ENCODE results near the gene RGP1.

The RGP1 gene

GRCh38 chr9:35790385-35791296, 41.6 kb downstream of the RGP1 start:
- Histone ChIP-seq H3K4me3 (replicated peaks; ENCODE audit: low read depth, low read length) (no peak overlapping the region), H3K27me3 (replicated peaks; ENCODE audit: control insufficient read depth, insufficient read depth, low read length) (no peaks in the 10 kb centered on the region), H3K36me3 (ENCODE audit: control insufficient read depth, insufficient read depth, low read length) (peaks cover 5% of the 10 kb centered on the region)
- no peak for DNase-seq (ENCODE audit: extremely low read depth, insufficient read length)
- TF ChIP-seq CTCF (IDR thresholded peaks at IDR 0.05; ENCODE audit: insufficient read depth, low read length, poor library complexity, severe bottlenecking): peak; percentile 80

- TF ChIP-seq CTCF (IDR thresholded peaks at IDR 0.05; ENCODE audit: insufficient read depth, low read length, poor library complexity, severe bottlenecking): no peak
- H3K4me3 ChIP-seq (replicated peaks; ENCODE audit: low read depth, low read length): no peak within 1 kb of the TSS
- peaks cover 5% of the 10 kb centered on the region for H3K36me3 ChIP-seq (ENCODE audit: control insufficient read depth, insufficient read depth, low read length)
- no peak for DNase-seq (ENCODE audit: extremely low read depth, insufficient read length)
- H3K27me3 ChIP-seq (replicated peaks; ENCODE audit: control insufficient read depth, insufficient read depth, low read length): no peaks in the 10 kb centered on the region
These were observed 42.3 kb downstream of the RGP1 start, which contains the start of gene NPR2 for GRCh38 chr9:35791297-35791921. NPR2 (plus strand) TSS chr9:35791591; CDS start chr9:35792409, 818 bp downstream.

GRCh38 chr9:35792024-35792813, 43.1 kb downstream of the RGP1 start:
- no peak for TF ChIP-seq CTCF (IDR thresholded peaks at IDR 0.05; ENCODE audit: insufficient read depth, low read length, poor library complexity, severe bottlenecking)
- no peak overlapping the region for H3K4me3 ChIP-seq (replicated peaks; ENCODE audit: low read depth, low read length)
- DNase-seq (ENCODE audit: extremely low read depth, insufficient read length): no peak

GRCh38 chr9:35792826-35793225, 43.7 kb downstream of the RGP1 start:
- Histone ChIP-seq H3K4me3 (replicated peaks; ENCODE audit: low read depth, low read length) (no peak overlapping the region), H3K36me3 (ENCODE audit: control insufficient read depth, insufficient read depth, low read length) (peaks cover 5% of the 10 kb centered on the region), H3K27me3 (replicated peaks; ENCODE audit: control insufficient read depth, insufficient read depth, low read length) (no peaks in the 10 kb centered on the region)
- TF ChIP-seq CTCF (IDR thresholded peaks at IDR 0.05; ENCODE audit: insufficient read depth, low read length, poor library complexity, severe bottlenecking): no peak
- DNase-seq (ENCODE audit: extremely low read depth, insufficient read length): no peak

More at GRCh38 chr9:35792024-35792813, 43.1 kb downstream of the RGP1 start:
- no peaks in the 10 kb centered on the region for H3K27me3 ChIP-seq (replicated peaks; ENCODE audit: control insufficient read depth, insufficient read depth, low read length)
- peaks cover 5% of the 10 kb centered on the region for H3K36me3 ChIP-seq (ENCODE audit: control insufficient read depth, insufficient read depth, low read length)

GRCh38 chr9:35793461-35793860, 44.4 kb downstream of the RGP1 start:
- Histone ChIP-seq H3K27me3 (replicated peaks; ENCODE audit: control insufficient read depth, insufficient read depth, low read length) (no peaks in the 10 kb centered on the region), H3K4me3 (replicated peaks; ENCODE audit: low read depth, low read length) (no peak overlapping the region), H3K36me3 (ENCODE audit: control insufficient read depth, insufficient read depth, low read length) (peaks cover 5% of the 10 kb centered on the region)
- no peak for DNase-seq (ENCODE audit: extremely low read depth, insufficient read length)
- TF ChIP-seq CTCF (IDR thresholded peaks at IDR 0.05; ENCODE audit: insufficient read depth, low read length, poor library complexity, severe bottlenecking): no peak
